SU-DHL-6 (cell line): Measurements from ENCODE around the gene HMGA1.
A peak's percentile ranks its signal among the peaks of the same experiment; 100 is the strongest.

Experiments
- H2AFZ ChIP-seq: fragments of 200-600 bp; sonication (generic); 2 replicates; pipeline ENCODE4 v1.6.1; 2014; ENCODE audit warnings: low read depth, mild to moderate bottlenecking, moderate library complexity, mixed read lengths, antibody characterized with exemption, low read length; ENCODE audit not compliant: severe bottlenecking
- H3F3A ChIP-seq: fragments of 200-600 bp; shearing (Covaris generic); 2 replicates; pipeline ENCODE4 v1.6.0; 2016; ENCODE audit warnings: antibody characterized with exemption, mild to moderate bottlenecking; ENCODE audit not compliant: insufficient read depth
- H3K27ac ChIP-seq: fragments of 200-600 bp; sonication (generic); 2 replicates; pipeline ENCODE4 v1.5.1; 2016; ENCODE audit warnings: low read depth, mild to moderate bottlenecking, low read length, moderate library complexity, mixed read lengths
- H3K27me3 ChIP-seq: fragments of 200-600 bp; sonication (generic), shearing (Covaris generic); 2 replicates; pipeline ENCODE4 v1.6.0; 2014; ENCODE audit warnings: mild to moderate bottlenecking, low read length
- H3K36me3 ChIP-seq: fragments of 200-600 bp; sonication (generic); 2 replicates; pipeline ENCODE4 v1.6.1; 2014; ENCODE audit warnings: mild to moderate bottlenecking, low read length, mixed read lengths
- H3K4me2 ChIP-seq: fragments of 300-600, 200-600 bp; shearing (Covaris generic), sonication (generic); 2 replicates; pipeline ENCODE4 v1.6.0; 2014; ENCODE audit warnings: low read length, low read depth, mild to moderate bottlenecking; ENCODE audit not compliant: poor library complexity, severe bottlenecking
- H3K4me3 ChIP-seq: fragments of 200-600 bp; sonication (generic); 2 replicates; pipeline ENCODE4 v1.5.1; 2014; ENCODE audit warnings: antibody characterized with exemption, low read length, mild to moderate bottlenecking, mixed read lengths; ENCODE audit not compliant: insufficient read depth, poor library complexity, severe bottlenecking
- H3K79me2 ChIP-seq: fragments of 200-600 bp; sonication (generic); 2 replicates; pipeline ENCODE4 v1.6.1; 2014; ENCODE audit warnings: mild to moderate bottlenecking, low read length, moderate library complexity; ENCODE audit not compliant: insufficient read depth
- H3K9ac ChIP-seq: fragments of 200-600 bp; sonication (generic); 2 replicates; pipeline ENCODE4 v1.7.0; 2014; ENCODE audit warnings: mild to moderate bottlenecking, low read length
- H3K9me2 ChIP-seq: fragments of 200-600 bp; sonication (generic); replicated peaks from 2 replicates; pipeline ENCODE4 v1.6.1; 2014; ENCODE audit warnings: low read length; ENCODE audit not compliant: insufficient read depth
- H3K9me3 ChIP-seq: fragments of 200-600 bp; sonication (generic); 2 replicates; pipeline ENCODE4 v1.6.1; 2014; ENCODE audit warnings: low read length, mixed read lengths; ENCODE audit not compliant: insufficient read depth
- H4K20me1 ChIP-seq: fragments of 200-600 bp; sonication (generic); 2 replicates; pipeline ENCODE4 v1.6.1; 2014; ENCODE audit warnings: low read depth, mild to moderate bottlenecking, antibody characterized with exemption, low read length, moderate library complexity, mixed read lengths
- CTCF ChIP-seq: fragments of 200-600 bp; sonication (generic); IDR thresholded peaks from one replicate; pipeline ENCODE4 v1.5.1; 2017; ENCODE audit warnings: antibody characterized with exemption, mild to moderate bottlenecking, low read length, moderate library complexity; ENCODE audit not compliant: insufficient read depth, poor library complexity, severe bottlenecking
- EZH2phosphoT487 ChIP-seq: fragments of 200-600 bp; sonication (generic), shearing (Covaris generic); conservative IDR thresholded peaks from 2 replicates; pipeline ENCODE4 v1.6.1; 2018; ENCODE audit warnings: mild to moderate bottlenecking, antibody characterized with exemption, low read length, moderate library complexity, mixed read lengths

Gene HMGA1

GRCh38 chr6:34194772-34195171 is 41.9 kb upstream of the HMGA1 start:
- H3K4me2 ChIP-seq: no peak overlapping the region
- no peaks in the 10 kb centered on the region for H3K27me3 ChIP-seq
- H3K9me2 ChIP-seq: no peaks in the 10 kb centered on the region
- no peaks in the 10 kb centered on the region for H3K36me3 ChIP-seq
- H4K20me1 ChIP-seq: no peaks in the 10 kb centered on the region
- no peak overlapping the region for H2AFZ ChIP-seq
- no peaks in the 10 kb centered on the region for H3K9me3 ChIP-seq
- no peak overlapping the region for H3K9ac ChIP-seq
- no peak overlapping the region for H3K4me3 ChIP-seq
- peaks cover 9% of the 10 kb centered on the region; the same call in 1 of the 2 replicates for H3F3A ChIP-seq
- no peak overlapping the region for H3K27ac ChIP-seq
- TF ChIP-seq EZH2phosphoT487: no peak
- TF ChIP-seq CTCF: no peak
- H3K79me2 ChIP-seq: no peaks in the 10 kb centered on the region

GRCh38 chr6:34195726-34196115 is 41.0 kb upstream of the HMGA1 start:
- no peak overlapping the region for H3K4me3 ChIP-seq
- no peaks in the 10 kb centered on the region for H3K9me3 ChIP-seq
- no peaks in the 10 kb centered on the region for H4K20me1 ChIP-seq
- H3K27me3 ChIP-seq: no peaks in the 10 kb centered on the region
- H3K9me2 ChIP-seq: no peaks in the 10 kb centered on the region
- peak overlapping the region; percentile 52 for H3K4me2 ChIP-seq
- H3F3A ChIP-seq: peaks cover 9% of the 10 kb centered on the region; the same call in 1 of the 2 replicates
- H3K27ac ChIP-seq: no peak overlapping the region
- TF ChIP-seq EZH2phosphoT487 (no peak), CTCF (no peak)
- H3K79me2 ChIP-seq: no peaks in the 10 kb centered on the region
- H3K36me3 ChIP-seq: no peaks in the 10 kb centered on the region
- peak overlapping the region; percentile 53 for H3K9ac ChIP-seq
- H2AFZ ChIP-seq: peak overlapping the region; percentile 94

- TF ChIP-seq CTCF (peak; percentile 99), EZH2phosphoT487 (no peak)
- H3K9me3 ChIP-seq: peaks cover under 1% of the 10 kb centered on the region; the same call in 1 of the 2 replicates
- H3K36me3 ChIP-seq: no peaks in the 10 kb centered on the region
- H3K9me2 ChIP-seq: no peaks in the 10 kb centered on the region
- H3K27ac ChIP-seq: no peak overlapping the region
- H3K79me2 ChIP-seq: no peaks in the 10 kb centered on the region
- H3F3A ChIP-seq: peaks cover 9% of the 10 kb centered on the region; the same call in 1 of the 2 replicates
- H3K4me3 ChIP-seq: peak overlapping the region; percentile 10
- H4K20me1 ChIP-seq: no peaks in the 10 kb centered on the region
- peak overlapping the region; percentile 53 for H3K9ac ChIP-seq
- H3K4me2 ChIP-seq: peak overlapping the region; percentile 52
- no peaks in the 10 kb centered on the region for H3K27me3 ChIP-seq
- H2AFZ ChIP-seq: peak overlapping the region; percentile 94
Observed at GRCh38 chr6:34196116-34196832, 40.4 kb upstream of the HMGA1 start.
